ENCODE results near the gene TFCP2. TPM values are rescaled to one million over a fixed set of nuclear protein-coding genes. Genes with fewer than 3 reads are reported as not detected.

Gene TFCP2
- total RNA-seq, 4 donors from 2014 or later = 15.0 to 24.2 (median 18.8) TPM

DNA sequence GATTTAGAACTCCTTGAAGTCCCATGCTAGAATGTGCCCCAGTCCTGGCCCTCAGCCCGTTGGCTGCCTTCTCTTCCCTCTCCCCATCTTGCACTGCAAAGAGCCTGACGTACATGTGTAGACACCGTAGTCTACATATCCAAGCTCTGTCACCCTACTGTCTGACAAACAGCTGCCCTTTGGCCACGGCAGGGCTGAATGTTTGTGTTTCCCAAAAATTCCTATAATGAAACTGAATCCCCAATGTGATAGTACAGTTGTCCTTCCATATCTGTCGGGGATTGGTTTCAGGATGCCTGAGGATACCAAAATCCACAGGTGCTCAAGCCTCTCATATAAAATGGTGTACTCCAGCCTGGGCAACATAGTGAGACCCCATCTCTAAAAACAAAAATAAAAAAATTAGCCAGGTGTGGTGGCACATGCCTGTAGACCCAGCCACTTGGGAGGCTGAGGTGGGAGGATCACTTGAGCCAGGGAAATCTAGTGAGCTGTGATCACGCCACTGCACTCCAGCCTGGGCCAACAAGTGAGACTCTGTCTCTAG lies 12.3 kb upstream of the TFCP2 start:
- peaks cover 10% of the 10 kb centered on the region for H3K36me3 ChIP-seq
- no peak overlapping the region for H3K27ac ChIP-seq
- no peaks in the 10 kb centered on the region for H3K4me1 ChIP-seq
- TF ChIP-seq POLR2A (IDR thresholded peaks at IDR 0.05) (no peak), EP300 (IDR thresholded peaks at IDR 0.05) (no peak), POLR2AphosphoS5 (IDR thresholded peaks at IDR 0.05) (no peak)
- TF ChIP-seq, protein P1, sequence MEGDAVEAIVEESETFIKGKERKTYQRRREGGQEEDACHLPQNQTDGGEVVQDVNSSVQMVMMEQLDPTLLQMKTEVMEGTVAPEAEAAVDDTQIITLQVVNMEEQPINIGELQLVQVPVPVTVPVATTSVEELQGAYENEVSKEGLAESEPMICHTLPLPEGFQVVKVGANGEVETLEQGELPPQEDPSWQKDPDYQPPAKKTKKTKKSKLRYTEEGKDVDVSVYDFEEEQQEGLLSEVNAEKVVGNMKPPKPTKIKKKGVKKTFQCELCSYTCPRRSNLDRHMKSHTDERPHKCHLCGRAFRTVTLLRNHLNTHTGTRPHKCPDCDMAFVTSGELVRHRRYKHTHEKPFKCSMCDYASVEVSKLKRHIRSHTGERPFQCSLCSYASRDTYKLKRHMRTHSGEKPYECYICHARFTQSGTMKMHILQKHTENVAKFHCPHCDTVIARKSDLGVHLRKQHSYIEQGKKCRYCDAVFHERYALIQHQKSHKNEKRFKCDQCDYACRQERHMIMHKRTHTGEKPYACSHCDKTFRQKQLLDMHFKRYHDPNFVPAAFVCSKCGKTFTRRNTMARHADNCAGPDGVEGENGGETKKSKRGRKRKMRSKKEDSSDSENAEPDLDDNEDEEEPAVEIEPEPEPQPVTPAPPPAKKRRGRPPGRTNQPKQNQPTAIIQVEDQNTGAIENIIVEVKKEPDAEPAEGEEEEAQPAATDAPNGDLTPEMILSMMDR (IDR thresholded peaks at IDR 0.05) = no peak
- no peaks in the 10 kb centered on the region for H3K9me3 ChIP-seq
- WGBS = 90% methylated on average over 6 of the region's 6 CpGs
- H3K27me3 ChIP-seq = no peaks in the 10 kb centered on the region
- DNase-seq (ENCODE audit: low spot score in 2 of 2) = no peak
- H3K4me3 ChIP-seq = no peak overlapping the region

DNA sequence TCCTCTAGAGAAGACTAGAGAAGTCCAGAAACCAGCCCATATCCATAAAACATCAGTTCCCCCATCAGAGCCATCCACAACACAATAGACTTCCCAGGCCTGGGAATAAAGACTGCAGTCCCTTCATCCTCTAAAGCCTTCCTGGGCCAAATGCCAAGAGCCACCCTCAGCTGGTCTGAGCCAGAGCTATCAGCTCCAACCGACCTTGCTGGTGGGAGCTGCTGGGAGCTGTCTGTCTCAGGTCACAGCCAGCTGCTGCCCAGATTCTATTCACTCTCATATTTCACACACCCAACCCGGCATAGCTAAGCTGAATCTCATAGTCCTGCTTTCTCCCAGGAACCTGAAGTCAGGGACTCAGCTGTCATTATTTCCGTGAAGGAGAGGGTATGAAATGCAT lies 10.9 kb upstream of the TFCP2 start:
- Histone ChIP-seq H3K27me3 (no peaks in the 10 kb centered on the region), H3K27ac (no peak overlapping the region), H3K4me1 (no peaks in the 10 kb centered on the region), H3K36me3 (no peaks in the 10 kb centered on the region), H3K4me3 (no peak overlapping the region), H3K9me3 (no peaks in the 10 kb centered on the region)
- TF ChIP-seq POLR2A (IDR thresholded peaks at IDR 0.05) = no peak
- TF ChIP-seq, protein P1 (IDR thresholded peaks at IDR 0.05) = no peak
- no peak for TF ChIP-seq POLR2AphosphoS5 (IDR thresholded peaks at IDR 0.05)
- TF ChIP-seq EP300 (IDR thresholded peaks at IDR 0.05) = no peak
- DNase-seq (ENCODE audit: low spot score in 2 of 2) = no peak
- WGBS = 34% methylated on average over 3 of the region's 3 CpGs

DNA sequence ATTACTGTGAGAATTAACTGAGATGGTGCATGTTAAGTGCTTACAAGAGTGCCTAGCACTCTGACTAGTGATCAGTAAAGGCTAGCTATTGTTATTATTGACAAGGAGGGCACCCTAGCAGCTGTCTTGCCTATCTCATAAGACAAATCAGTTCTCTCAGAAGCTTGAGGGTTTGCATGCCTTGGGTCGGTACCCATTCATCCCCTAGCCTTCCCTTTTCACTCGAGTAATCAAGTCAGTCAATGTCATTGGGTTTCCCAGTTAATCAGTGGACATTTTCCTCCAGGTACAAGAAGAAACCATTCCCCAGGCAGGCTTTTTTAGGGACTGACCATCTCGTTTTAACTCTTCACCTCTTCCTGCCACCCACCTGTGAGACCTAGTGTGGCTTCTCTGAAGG lies 10.4 kb upstream of the TFCP2 start:
- TF ChIP-seq POLR2A (IDR thresholded peaks at IDR 0.05) = no peak
- TF ChIP-seq POLR2AphosphoS5 (IDR thresholded peaks at IDR 0.05) = no peak
- TF ChIP-seq EP300 (IDR thresholded peaks at IDR 0.05) = no peak
- TF ChIP-seq, protein P1 (IDR thresholded peaks at IDR 0.05) = no peak
- Histone ChIP-seq H3K4me3 (no peak overlapping the region), H3K27me3 (no peaks in the 10 kb centered on the region), H3K27ac (no peak overlapping the region), H3K36me3 (no peaks in the 10 kb centered on the region), H3K9me3 (no peaks in the 10 kb centered on the region), H3K4me1 (no peaks in the 10 kb centered on the region)
- WGBS = 83% methylated on average over 3 of the region's 3 CpGs
- DNase-seq (ENCODE audit: low spot score in 2 of 2) = no peak

DNA sequence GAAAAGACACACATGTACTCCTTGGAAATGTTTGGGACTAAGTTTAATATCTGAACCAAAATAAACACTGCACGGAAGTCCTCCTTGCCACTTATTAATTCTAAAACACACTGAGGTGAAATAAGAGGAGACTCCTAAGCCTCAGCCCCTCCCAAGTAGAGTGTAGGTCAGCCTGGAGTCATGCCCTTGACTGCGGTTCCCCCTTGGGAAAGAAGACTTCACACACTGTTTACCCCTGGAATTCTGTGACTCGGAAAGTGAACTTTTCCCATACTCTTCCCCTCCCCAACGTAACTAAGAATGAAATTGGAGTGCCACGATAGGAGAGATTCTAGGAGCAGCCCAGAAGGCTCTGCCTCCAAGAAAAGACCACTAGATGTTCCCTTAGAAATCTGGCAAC lies 8.6 kb upstream of the TFCP2 start:
- Histone ChIP-seq H3K9me3 (no peaks in the 10 kb centered on the region), H3K27ac (no peak overlapping the region), H3K4me3 (no peak overlapping the region), H3K36me3 (no peaks in the 10 kb centered on the region), H3K4me1 (no peaks in the 10 kb centered on the region), H3K27me3 (no peaks in the 10 kb centered on the region)
- TF ChIP-seq POLR2AphosphoS5 (IDR thresholded peaks at IDR 0.05) (no peak), POLR2A (IDR thresholded peaks at IDR 0.05) (no peak), EP300 (IDR thresholded peaks at IDR 0.05) (no peak)
- TF ChIP-seq, protein P1 (IDR thresholded peaks at IDR 0.05) = no peak
- WGBS = 86% methylated on average over 5 of the region's 5 CpGs
- no peak for DNase-seq (ENCODE audit: low spot score in 2 of 2)

DNA sequence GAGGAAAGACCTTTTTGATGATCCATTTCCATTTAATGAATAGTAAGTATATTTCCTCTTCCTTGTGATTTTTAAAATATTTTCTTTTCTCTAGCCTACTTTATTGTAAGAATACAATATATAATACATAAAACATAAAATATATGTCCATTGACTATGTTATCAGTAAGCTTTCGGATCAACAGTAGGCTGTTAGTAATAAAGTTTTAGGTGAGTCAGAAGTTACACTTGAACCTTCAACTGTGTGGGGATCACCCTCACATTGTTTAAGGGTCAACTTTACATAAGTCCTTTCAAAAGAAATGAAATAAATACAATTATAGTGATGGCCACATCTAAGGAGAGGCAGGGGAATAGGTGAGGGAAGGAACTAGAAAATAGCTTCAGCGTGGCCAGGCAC lies 5.0 kb upstream of the TFCP2 start:
- H3K4me3 ChIP-seq = no peak overlapping the region
- DNase-seq (ENCODE audit: low spot score in 2 of 2) = no peak
- H3K27ac ChIP-seq = no peak overlapping the region
- no peaks in the 10 kb centered on the region for H3K27me3 ChIP-seq
- 90% methylated on average over 2 of the region's 2 CpGs for WGBS
- peaks cover 4% of the 10 kb centered on the region for H3K4me1 ChIP-seq
- no peaks in the 10 kb centered on the region for H3K36me3 ChIP-seq
- H3K9me3 ChIP-seq = no peaks in the 10 kb centered on the region
- TF ChIP-seq EP300 (IDR thresholded peaks at IDR 0.05) = no peak

DNA sequence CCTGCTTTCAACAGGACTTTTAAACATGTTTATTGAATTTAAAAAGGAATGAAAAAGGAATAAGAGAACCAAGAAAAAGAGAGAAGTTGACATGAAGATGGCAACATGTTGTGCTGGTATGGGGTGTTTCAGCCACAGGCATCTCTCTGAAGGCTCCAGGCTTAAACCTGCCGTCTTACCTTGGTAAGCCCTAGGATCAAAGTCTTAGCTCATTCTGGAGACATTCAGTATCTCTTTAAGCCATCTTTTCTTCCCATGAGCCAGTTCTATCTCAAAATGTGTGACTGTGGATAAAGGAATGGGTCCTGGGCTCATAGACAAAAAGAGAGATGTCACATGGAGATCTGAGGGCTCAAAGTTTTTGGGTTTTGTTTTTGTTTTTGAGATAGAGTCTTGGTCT lies 1.6 kb upstream of the TFCP2 start:
- 50% methylated on average over 1 of the region's 1 CpG for WGBS
- no peak overlapping the region for H3K27ac ChIP-seq

More for the DNA sequence above, 1.6 kb upstream of the TFCP2 start:
- DNase-seq (ENCODE audit: low spot score in 2 of 2) = no peak
- Histone ChIP-seq H3K27me3 (no peaks in the 10 kb centered on the region), H3K4me3 (no peak overlapping the region), H3K36me3 (no peaks in the 10 kb centered on the region), H3K9me3 (no peaks in the 10 kb centered on the region), H3K4me1 (peaks cover 29% of the 10 kb centered on the region)
- no peak for TF ChIP-seq POLR2AphosphoS5 (IDR thresholded peaks at IDR 0.05)
- no peak for TF ChIP-seq POLR2A (IDR thresholded peaks at IDR 0.05)
- TF ChIP-seq, protein P1 (IDR thresholded peaks at IDR 0.05) = no peak
- no peak for TF ChIP-seq EP300 (IDR thresholded peaks at IDR 0.05)

All from suprapubic skin (tissue), 4 donors.